SK-N-SH (cell line): Measurements from ENCODE around the gene IRAK2. TPM values are rescaled to one million over a fixed set of nuclear protein-coding genes. Genes with fewer than 3 reads are reported as not detected.
A peak's percentile ranks its signal among the peaks of the same experiment; 100 is the strongest.
"Not testable (repeated sequence)": the region's sequence is repeated elsewhere in the genome, so short reads cannot be mapped to it uniquely, and the experiment has no call there.

Experiments
- CTCF ChIA-PET: fragments of 300-600, 350-600 bp; formaldehyde crosslinking; extraction: SDS; loops from one replicate; lab custom pipeline; 2021; lab: Yijun Ruan, JAX
- POLR2A ChIA-PET: fragments of 350-600 bp; sonication (Branson Sonifier 250); formaldehyde crosslinking; extraction: SDS; loops from one replicate; lab custom pipeline; 2020; ENCODE audit warnings: antibody characterized with exemption, inconsistent platforms; lab: Yijun Ruan, JAX
- DNase-seq: peaks from one replicate; pipeline ENCODE4 v3.0.0; 2012
- H2AFZ ChIP-seq: fragments of 200-600 bp; sonication (generic); 2 replicates; pipeline ENCODE4 v1.8.1; 2016; ENCODE audit warnings: antibody characterized with exemption, mild to moderate bottlenecking, low read depth
- H3F3A ChIP-seq: fragments of 200-600 bp; sonication (generic); replicated peaks from 2 replicates; pipeline ENCODE3; 2016; ENCODE audit warnings: antibody characterized with exemption, mild to moderate bottlenecking; ENCODE audit not compliant: insufficient read depth
- H3K27ac ChIP-seq, 2 experiments: fragments of 200-500 bp in 1 of 2; fragments of 200-600 bp in 1 of 2; sonication (Bioruptor generic) in 1 of 2; sonication (generic), shearing (Covaris generic) in 1 of 2; 2 replicates each; pipeline versions ENCODE4 v1.5.1 to v1.6.1; 2014 to 2016; ENCODE audit warnings: low read depth in 2 of 2, inconsistent platforms in 1 of 2, low read length in 1 of 2, mild to moderate bottlenecking in 1 of 2, mixed read lengths in 1 of 2
- H3K27me3 ChIP-seq: fragments of 200-600 bp; sonication (generic), shearing (Covaris generic); 2 replicates; pipeline ENCODE4 v1.6.1; 2016; ENCODE audit warnings: mixed run types; ENCODE audit not compliant: insufficient read depth
- H3K36me3 ChIP-seq, 2 experiments: fragments of 200-500 bp in 1 of 2; fragments of 200-600 bp in 1 of 2; sonication (Bioruptor generic) in 1 of 2; sonication (generic) in 1 of 2; replicated peaks in 1 of 2; 2 replicates each; pipeline versions ENCODE3 to v1.5.1; 2014 to 2016; ENCODE audit warnings: low read length in 1 of 2, mild to moderate bottlenecking in 1 of 2; ENCODE audit not compliant: insufficient read depth in 2 of 2, control insufficient read depth in 1 of 2
- H3K4me1 ChIP-seq, 2 experiments: fragments of 200-500 bp in 1 of 2; fragments of 200-600 bp in 1 of 2; sonication (Bioruptor generic) in 1 of 2; sonication (generic), shearing (Covaris generic) in 1 of 2; 2 replicates each; pipeline versions ENCODE4 v1.5.1 to v1.6.1; 2014 to 2016; ENCODE audit warnings: low read depth in 1 of 2, low read length in 1 of 2, mixed run types in 1 of 2; ENCODE audit not compliant: insufficient read depth in 2 of 2, control insufficient read depth in 1 of 2
- H3K4me2 ChIP-seq: fragments of 200-600 bp; sonication (generic), shearing (Covaris generic); 2 replicates; pipeline ENCODE4 v1.6.1; 2017; ENCODE audit warnings: mixed run types
- H3K4me3 ChIP-seq, 2 experiments: fragments of 200-500 bp in 1 of 2; fragments of 200-600 bp in 1 of 2; sonication (Bioruptor generic) in 1 of 2; sonication (generic), shearing (Covaris generic) in 1 of 2; 2 replicates each; pipeline versions ENCODE4 v1.5.1 to v1.8.1; 2014 to 2016; ENCODE audit warnings: low read depth in 2 of 2, inconsistent platforms in 1 of 2, low read length in 1 of 2, mild to moderate bottlenecking in 1 of 2, mixed read lengths in 1 of 2, moderate library complexity in 1 of 2
- H3K79me2 ChIP-seq: fragments of 200-600 bp; sonication (generic); 2 replicates; pipeline ENCODE4 v1.8.1; 2017; ENCODE audit warnings: mild to moderate bottlenecking; ENCODE audit not compliant: insufficient read depth
- H3K9ac ChIP-seq: fragments of 200-600 bp; sonication (generic); 2 replicates; pipeline ENCODE4 v1.6.1; 2017; ENCODE audit warnings: mixed run types
- H3K9me2 ChIP-seq: fragments of 200-600 bp; sonication (generic); 2 replicates; pipeline ENCODE4 v1.6.1; 2017; ENCODE audit warnings: mixed run types
- H3K9me3 ChIP-seq: fragments of 200-600 bp; sonication (generic); 2 replicates; pipeline ENCODE4 v1.6.1; 2017; ENCODE audit warnings: mixed run types, mild to moderate bottlenecking, moderate library complexity
- H4K20me1 ChIP-seq: fragments of 200-600 bp; sonication (generic); 2 replicates; pipeline ENCODE4 v1.6.1; 2017; ENCODE audit warnings: mild to moderate bottlenecking, mixed run types; ENCODE audit not compliant: insufficient read depth
- CHD2 ChIP-seq: fragments of 150-350 bp; IDR thresholded peaks from 2 replicates; pipeline ENCODE4 v1.6.1; 2018; ENCODE audit warnings: low read length; ENCODE audit not compliant: partially characterized antibody
- ELF1 ChIP-seq: IDR thresholded peaks from 2 replicates; pipeline ENCODE4 v1.4.0; 2012
- FOXJ3 ChIP-seq: sonication (generic); formaldehyde crosslinking; IDR thresholded peaks from 2 replicates; pipeline ENCODE4 v1.5.1; 2020; ENCODE audit warnings: mild to moderate bottlenecking, missing genetic modification reagents
- MEF2A ChIP-seq: IDR thresholded peaks from 2 replicates; pipeline ENCODE4 v1.4.0; 2012; ENCODE audit warnings: low read depth, borderline replicate concordance
- REST ChIP-seq: IDR thresholded peaks from 2 replicates; pipeline ENCODE4 v1.6.1; 2012; ENCODE audit warnings: mild to moderate bottlenecking, low read depth, low read length, moderate library complexity
- RXRA ChIP-seq: IDR thresholded peaks from 2 replicates; pipeline ENCODE4 v1.4.0; 2012; ENCODE audit warnings: low read depth, mild to moderate bottlenecking, borderline replicate concordance
- TEAD4 ChIP-seq: IDR thresholded peaks from 2 replicates; pipeline ENCODE4 v1.4.0; 2012; ENCODE audit warnings: mild to moderate bottlenecking, borderline replicate concordance; ENCODE audit not compliant: insufficient read depth
- WGBS: methylation state at CpG from one replicate; pipeline ENCODE4 v1.1.6; 2017; ENCODE audit warnings: low lambda C conversion rate; 5-methylcytosine and 5-hydroxymethylcytosine counted together
- polyA plus RNA-seq, 3 experiments: library from polyadenylated mRNA; depleted of rRNA; stranded (reverse); fragments of >200 nt; gene quantifications; 2 replicates each; pipeline ENCODE4 v1.2.3, GENCODE V29; 2012

The IRAK2 gene
- polyA plus RNA-seq, 1 of the 3 experiments (the other 2 are of a cell fraction): 7.7 TPM

- TF ChIP-seq TEAD4: no peak
These were observed 42.0 kb upstream of the IRAK2 start (continued) for GRCh38 chr3:10122724-10123123.

GRCh38 chr3:10135872-10136271 is 28.8 kb upstream of the IRAK2 start:
- H3K4me2 ChIP-seq, H3K27me3 ChIP-seq, H4K20me1 ChIP-seq, H3F3A ChIP-seq, POLR2A ChIA-PET, H3K79me2 ChIP-seq, DNase-seq, H3K27ac ChIP-seq, H3K36me3 ChIP-seq, H3K9ac ChIP-seq, H2AFZ ChIP-seq, H3K9me2 ChIP-seq, H3K4me1 ChIP-seq, H3K9me3 ChIP-seq, CTCF ChIA-PET, H3K4me3 ChIP-seq: not testable (repeated sequence)
- 83% methylated on average over 9 of the region's 9 CpGs for WGBS

GRCh38 chr3:10136426-10137005 is 28.2 kb upstream of the IRAK2 start:
- Histone ChIP-seq H3K27ac (no peak overlapping the region), H3K79me2 (no peaks in the 10 kb centered on the region)
- no peak for TF ChIP-seq FOXJ3
- TF ChIP-seq CHD2: no peak
- no peak for TF ChIP-seq MEF2A
- peak; percentile 44; the same call in 1 of the 2 replicates for TF ChIP-seq REST
- no peak for TF ChIP-seq RXRA
- TF ChIP-seq ELF1: no peak
- TF ChIP-seq TEAD4: no peak
- TF ChIP-seq, all 33 proteins: peak for 1
- POLR2A ChIA-PET: no interaction called here
- Histone ChIP-seq H4K20me1 (no peaks in the 10 kb centered on the region), H3K36me3 (no peaks in the 10 kb centered on the region), H3K9me3 (no peaks in the 10 kb centered on the region), H3K9ac (no peak overlapping the region), H3K4me2 (no peak overlapping the region), H3K4me1 (no peaks in the 10 kb centered on the region), H3F3A (peaks cover 11% of the 10 kb centered on the region), H3K9me2 (no peaks in the 10 kb centered on the region), H3K27me3 (no peaks in the 10 kb centered on the region), H3K4me3 (no peak overlapping the region), H2AFZ (no peak overlapping the region)
- WGBS: 85% methylated on average over 21 of the region's 25 CpGs
- CTCF ChIA-PET: no interaction called here
- no peak for DNase-seq
